Spleen (tissue), 7 donors: ENCODE results near the gene FOXRED1.

ENCODE experiments used
- POLR2A ChIP-seq, 3 donors: fragments of 450-650 bp; IDR thresholded peaks; one replicate each; pipeline ENCODE4 v1.5.1; 2017; ENCODE audit warnings: antibody characterized with exemption in 3 of 3, mild to moderate bottlenecking in 1 of 3
- POLR2AphosphoS5 ChIP-seq, 3 donors: sonication (generic); formaldehyde crosslinking; IDR thresholded peaks; one replicate each; pipeline ENCODE4 v1.5.1; 2017; ENCODE audit warnings: antibody characterized with exemption in 3 of 3
- TF ChIP-seq, protein P1 (sequence below), 11 experiments: fragments of 200-600 bp in 7 of 11; fragments of 450-650 bp in 4 of 11; sonication (generic) in 4 of 11; IDR thresholded peaks in 8 of 11; conservative IDR thresholded peaks in 3 of 11; 1 replicate in 7 of 11; 2 replicates in 4 of 11; pipeline versions ENCODE4 v1.4.0 to v1.8.0; 2016 to 2021; ENCODE audit warnings: antibody characterized with exemption in 11 of 11, inconsistent platforms in 4 of 11, mild to moderate bottlenecking in 1 of 11
- donor health status: DM: no; HTN: no; CAD: no; lungs with moderate emphysema.
- donor health status: DM: no; HTN: no; CAD: no.
- donor health status: DM: no; HTN: no; CAD: no.

DNA sequence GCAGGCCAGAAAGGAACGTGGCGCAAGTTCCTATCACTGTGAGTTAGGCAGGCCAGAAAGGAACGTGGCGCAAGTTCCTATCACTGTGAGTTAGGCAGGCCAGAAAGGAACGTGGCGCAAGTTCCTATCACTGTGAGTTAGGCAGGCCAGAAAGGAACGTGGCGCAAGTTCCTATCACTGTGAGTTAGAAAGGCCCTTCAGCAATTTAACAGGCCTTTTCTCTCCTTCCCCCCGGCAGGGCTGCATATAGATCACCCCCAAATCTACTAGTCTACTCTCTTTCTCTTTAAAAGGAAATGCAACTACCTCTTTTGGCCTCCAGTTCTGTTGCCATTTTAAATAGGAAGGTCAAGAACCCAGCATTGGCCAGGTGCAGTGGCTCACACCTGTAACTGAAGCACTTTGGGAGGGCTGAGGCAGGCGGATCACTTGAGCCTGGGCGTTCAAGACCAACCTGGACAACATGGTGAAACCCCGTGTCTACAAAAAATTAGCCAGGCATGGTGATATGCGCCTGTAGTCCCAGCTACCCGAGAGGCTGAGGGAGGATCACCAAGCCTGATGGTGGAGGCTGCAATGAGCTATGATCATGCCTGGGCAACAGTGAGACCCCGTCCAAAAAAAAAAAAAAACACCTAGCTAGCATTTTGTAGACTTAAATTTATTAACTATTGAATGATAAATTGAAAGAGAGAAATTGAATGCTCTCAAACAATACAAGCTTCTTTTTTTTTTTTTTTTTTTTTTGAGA lies 42.4 kb upstream of the FOXRED1 start:
- TF ChIP-seq POLR2A (IDR thresholded peaks at IDR 0.05) = no peak
- TF ChIP-seq, protein P1, sequence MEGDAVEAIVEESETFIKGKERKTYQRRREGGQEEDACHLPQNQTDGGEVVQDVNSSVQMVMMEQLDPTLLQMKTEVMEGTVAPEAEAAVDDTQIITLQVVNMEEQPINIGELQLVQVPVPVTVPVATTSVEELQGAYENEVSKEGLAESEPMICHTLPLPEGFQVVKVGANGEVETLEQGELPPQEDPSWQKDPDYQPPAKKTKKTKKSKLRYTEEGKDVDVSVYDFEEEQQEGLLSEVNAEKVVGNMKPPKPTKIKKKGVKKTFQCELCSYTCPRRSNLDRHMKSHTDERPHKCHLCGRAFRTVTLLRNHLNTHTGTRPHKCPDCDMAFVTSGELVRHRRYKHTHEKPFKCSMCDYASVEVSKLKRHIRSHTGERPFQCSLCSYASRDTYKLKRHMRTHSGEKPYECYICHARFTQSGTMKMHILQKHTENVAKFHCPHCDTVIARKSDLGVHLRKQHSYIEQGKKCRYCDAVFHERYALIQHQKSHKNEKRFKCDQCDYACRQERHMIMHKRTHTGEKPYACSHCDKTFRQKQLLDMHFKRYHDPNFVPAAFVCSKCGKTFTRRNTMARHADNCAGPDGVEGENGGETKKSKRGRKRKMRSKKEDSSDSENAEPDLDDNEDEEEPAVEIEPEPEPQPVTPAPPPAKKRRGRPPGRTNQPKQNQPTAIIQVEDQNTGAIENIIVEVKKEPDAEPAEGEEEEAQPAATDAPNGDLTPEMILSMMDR (IDR thresholded peaks at IDR 0.05 in 8 of 11, conservative IDR thresholded peaks at IDR 0.05 in 3 of 11) = no peak
- TF ChIP-seq POLR2AphosphoS5 (IDR thresholded peaks at IDR 0.05) = no peak
